HepG2 (cell line): Measurements from ENCODE around the gene LRRC4C.

Experiments used
- AHDC1 ChIP-seq: sonication (generic); formaldehyde crosslinking; IDR thresholded peaks from 2 replicates; pipeline ENCODE4 v1.5.1; 2020; ENCODE audit warnings: mild to moderate bottlenecking, missing genetic modification reagents, borderline replicate concordance
- RXRB ChIP-seq: IDR thresholded peaks from 2 replicates; pipeline ENCODE4 v1.6.1; 2016; ENCODE audit warnings: borderline replicate concordance, missing genetic modification reagents, missing compliant biosample characterization
- ZKSCAN1 ChIP-seq: fragments of 150-350 bp; IDR thresholded peaks from 2 replicates; pipeline ENCODE4 v1.6.1; 2014; ENCODE audit warnings: low read length
- ZNF274 ChIP-seq: sonication (generic); formaldehyde crosslinking; IDR thresholded peaks from 2 replicates; pipeline ENCODE4 v1.5.1; 2020; ENCODE audit warnings: mild to moderate bottlenecking, missing genetic modification reagents

DNA sequence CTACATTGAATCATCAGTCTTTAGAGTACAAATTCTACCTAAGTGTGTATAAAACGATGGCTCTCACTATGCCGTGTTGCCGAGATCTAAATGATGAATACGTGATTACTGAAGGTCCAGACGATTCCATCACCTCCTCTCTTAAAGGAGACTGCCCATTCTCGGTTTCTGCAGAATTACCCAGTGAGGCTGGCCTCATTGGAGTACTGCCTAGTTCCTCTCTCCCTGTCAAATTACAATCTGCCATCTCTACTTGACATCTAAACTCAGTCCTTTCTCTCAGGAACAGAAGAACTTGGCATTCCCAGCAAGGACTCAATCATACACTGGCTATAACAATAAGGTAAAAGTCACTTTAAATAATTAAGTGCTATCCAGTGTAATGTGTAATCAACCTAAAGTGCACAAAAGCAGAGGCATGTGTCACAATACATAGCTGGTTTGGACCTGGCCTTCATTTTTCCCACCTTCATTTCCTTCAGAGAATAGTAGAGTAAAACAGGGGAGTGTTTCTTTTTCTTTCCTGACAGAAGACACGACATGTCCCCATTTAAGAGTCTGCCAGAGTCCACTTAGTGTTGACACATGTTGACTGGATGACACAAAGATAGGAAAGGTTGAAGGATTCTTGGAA is 634.1 kb downstream of the LRRC4C start:
- TF ChIP-seq AHDC1 (CRISPR knock-in tag): no peak
- TF ChIP-seq ZNF274 (CRISPR knock-in tag): no peak
- TF ChIP-seq ZKSCAN1: no peak
- no peak for TF ChIP-seq RXRB
